Activated naive CD4-positive, alpha-beta T cell treated with anti-CD3 and anti-CD28 coated beads for 36 hours (primary cell): ENCODE results near the gene SLFN12. TPM values are rescaled to one million over a fixed set of nuclear protein-coding genes. Genes with fewer than 3 reads are reported as not detected.

Experiments
- CTCF ChIA-PET: fragments of 350-600 bp; sonication (Branson Sonifier 250); formaldehyde crosslinking; loops from one replicate; lab custom pipeline; 2021; ENCODE audit warnings: antibody characterized with exemption; lab: Charles Lee
- DNase-seq: peaks from one replicate; pipeline ENCODE4 v3.0.0-alpha.2; 2020
- H3K27ac Mint-ChIP-seq: one replicate; pipeline ENCODE4 v1.8.0; 2021; ENCODE audit warnings: mild to moderate bottlenecking, mixed read lengths
- H3K27me3 Mint-ChIP-seq: one replicate; pipeline ENCODE4 v1.8.0; 2021; ENCODE audit warnings: low read depth, mixed read lengths
- H3K36me3 Mint-ChIP-seq: one replicate; pipeline ENCODE4 v1.8.0; 2021; ENCODE audit warnings: low read depth, mixed read lengths
- H3K4me1 Mint-ChIP-seq: one replicate; pipeline ENCODE4 v1.8.0; 2021; ENCODE audit warnings: low read depth, mixed read lengths
- H3K4me3 Mint-ChIP-seq: one replicate; pipeline ENCODE4 v1.8.0; 2021; ENCODE audit warnings: mild to moderate bottlenecking, moderate library complexity, mixed read lengths
- H3K9me3 Mint-ChIP-seq: one replicate; pipeline ENCODE4 v1.8.0; 2021; ENCODE audit warnings: mixed read lengths
- intact Hi-C: fragments of 100-400 bp; cut with micrococcal nuclease; formaldehyde crosslinking; loops from one replicate; pipeline ENCODE4 v1.15.1; 2023
- total RNA-seq, 2 experiments: library from RNA; stranded (reverse); gene quantifications; one replicate each; pipeline ENCODE4 v1.2.3, GENCODE V29; 2021

The SLFN12 gene
- total RNA-seq, 2 experiments from 2014 or later: 5.3 to 5.6 TPM

- Mint-ChIP-seq H3K4me1 (peaks cover 58% of the 10 kb centered on the region), H3K9me3 (peaks cover 13% of the 10 kb centered on the region), H3K4me3 (peak overlapping the region; percentile 96), H3K27ac (peak overlapping the region; percentile 99), H3K27me3 (no peaks in the 10 kb centered on the region), H3K36me3 (peaks cover 34% of the 10 kb centered on the region)
- DNase-seq: peak; percentile 36
- CTCF ChIA-PET: interaction anchor here (0.6 to 2.4 kb wide), 8 partner anchors 16 to 166 kb away, joined by 3 to 12 read pairs (median 4); partner anchors contain the start of gene SLFN12L
- intact Hi-C loops: loop anchor here (1.0 to 10.0 kb wide), 6 partner anchors 59 to 432 kb away; partner anchors contain the start of genes SLFN12, SLFN12L and TAF15
These were observed 59.3 kb downstream of the SLFN12 start for GRCh38 chr17:35372846-35373533.

GRCh38 chr17:35371934-35372333 lies 60.4 kb downstream of the SLFN12 start:
- H3K9me3 Mint-ChIP-seq: peaks cover 13% of the 10 kb centered on the region
- DNase-seq: no peak
- no peak overlapping the region for H3K27ac Mint-ChIP-seq
- peak overlapping the region; percentile 96 for H3K4me3 Mint-ChIP-seq
- intact Hi-C loops: loop anchor here (10.0 kb wide), 2 partner anchors 157 to 433 kb away; partner anchors contain the start of gene TAF15
- H3K4me1 Mint-ChIP-seq: peaks cover 57% of the 10 kb centered on the region
- H3K36me3 Mint-ChIP-seq: peaks cover 37% of the 10 kb centered on the region
- no peaks in the 10 kb centered on the region for H3K27me3 Mint-ChIP-seq
- CTCF ChIA-PET: interaction anchor here (0.5 to 2.4 kb wide), 5 partner anchors 58 to 282 kb away, joined by 3 to 12 read pairs (median 4); partner anchors contain the start of gene SLFN12L

- peak; percentile 37 for DNase-seq
- no peak overlapping the region for H3K4me3 Mint-ChIP-seq
- peaks cover 44% of the 10 kb centered on the region for H3K4me1 Mint-ChIP-seq
- H3K36me3 Mint-ChIP-seq: peaks cover 60% of the 10 kb centered on the region
- H3K27ac Mint-ChIP-seq: peak overlapping the region; percentile 8
- CTCF ChIA-PET: interaction anchor here (1.5 kb wide), 1 partner anchor 9 kb away, joined by 3 read pairs; no protein-coding TSS in a partner anchor
- no peaks in the 10 kb centered on the region for H3K27me3 Mint-ChIP-seq
- intact Hi-C loops: no loop called here
- peaks cover 13% of the 10 kb centered on the region for H3K9me3 Mint-ChIP-seq
These were observed 64.0 kb downstream of the SLFN12 start for GRCh38 chr17:35368081-35368830.

- Mint-ChIP-seq H3K4me1 (peaks cover 6% of the 10 kb centered on the region), H3K27ac (no peak overlapping the region), H3K4me3 (no peak overlapping the region), H3K9me3 (no peaks in the 10 kb centered on the region), H3K36me3 (peaks cover 59% of the 10 kb centered on the region), H3K27me3 (no peaks in the 10 kb centered on the region)
- CTCF ChIA-PET: no interaction called here
- intact Hi-C loops: no loop called here
- no peak for DNase-seq
These were observed 71.3 kb downstream of the SLFN12 start for GRCh38 chr17:35361027-35361426.

Other genes with a start within 250 kb of the SLFN12 start
- not detected for gene SLC35G3, start 238.1 kb downstream of the SLFN12 start, total RNA-seq
- 10 to 100 TPM; 34.1 to 35.0 TPM for gene SLFN5, start 189.4 kb downstream of the SLFN12 start, total RNA-seq
- gene SLFN11, start 58.9 kb downstream of the SLFN12 start, total RNA-seq: 10 to 100 TPM; 46.4 to 49.6 TPM
- gene SLFN13, start 16.3 kb upstream of the SLFN12 start, total RNA-seq: 10 to 100 TPM; 28.6 to 30.1 TPM
- gene SLFN12L, start 105.2 kb upstream of the SLFN12 start, total RNA-seq: 10 to 100 TPM; 23.5 to 25.2 TPM
- not detected for gene SLFN14, start 128.3 kb upstream of the SLFN12 start, total RNA-seq
- gene PEX12, start 146.1 kb upstream of the SLFN12 start, total RNA-seq: 1 to 10 TPM; 6.2 to 6.5 TPM
- gene AP2B1, start 154.8 kb upstream of the SLFN12 start, total RNA-seq: 100 to 1,000 TPM; 158 to 172 TPM